ENCODE results near the gene SLC6A18. TPM values are rescaled to one million over a fixed set of nuclear protein-coding genes. Genes with fewer than 3 reads are reported as not detected.

Gene SLC6A18
- total RNA-seq, 2 donors from 2014 or later: not detected

DNA sequence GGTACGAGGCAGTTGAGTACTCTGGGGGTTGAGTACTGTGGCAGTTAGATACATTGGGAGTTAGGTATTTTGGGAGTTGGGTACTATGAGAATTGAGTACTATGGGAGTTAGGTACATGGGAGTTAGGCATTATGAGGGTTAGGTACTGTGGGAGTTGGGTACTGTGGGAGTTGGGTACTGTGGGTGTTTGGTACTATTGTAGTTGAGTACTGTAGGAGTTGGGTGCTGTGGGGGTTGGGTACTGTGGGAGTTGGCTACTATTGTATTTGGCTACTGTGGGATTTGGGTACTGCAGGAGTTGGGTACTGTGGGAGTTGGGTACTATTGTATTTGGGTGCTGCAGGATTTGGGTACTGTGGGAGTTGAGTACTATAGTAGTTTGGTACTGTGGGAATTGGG lies 28.6 kb upstream of the SLC6A18 start:
- Histone ChIP-seq H3K9me3 (no peaks in the 10 kb centered on the region), H3K27me3 (replicated peaks; ENCODE audit: insufficient read depth) (no peaks in the 10 kb centered on the region), H3K27ac (no peak overlapping the region), H3K36me3 (no peaks in the 10 kb centered on the region), H3K4me3 (no peak overlapping the region), H3K4me1 (ENCODE audit: control insufficient read depth in 1 of 2, low read depth in 2 of 2) (no peaks in the 10 kb centered on the region)
- TF ChIP-seq CTCF (IDR thresholded peaks at IDR 0.05): no peak
- ATAC-seq (ENCODE audit: insufficient number of reproducible peaks, low FRiP score, low read depth) (no peak), DNase-seq (ENCODE audit: low spot score) (no peak)

DNA sequence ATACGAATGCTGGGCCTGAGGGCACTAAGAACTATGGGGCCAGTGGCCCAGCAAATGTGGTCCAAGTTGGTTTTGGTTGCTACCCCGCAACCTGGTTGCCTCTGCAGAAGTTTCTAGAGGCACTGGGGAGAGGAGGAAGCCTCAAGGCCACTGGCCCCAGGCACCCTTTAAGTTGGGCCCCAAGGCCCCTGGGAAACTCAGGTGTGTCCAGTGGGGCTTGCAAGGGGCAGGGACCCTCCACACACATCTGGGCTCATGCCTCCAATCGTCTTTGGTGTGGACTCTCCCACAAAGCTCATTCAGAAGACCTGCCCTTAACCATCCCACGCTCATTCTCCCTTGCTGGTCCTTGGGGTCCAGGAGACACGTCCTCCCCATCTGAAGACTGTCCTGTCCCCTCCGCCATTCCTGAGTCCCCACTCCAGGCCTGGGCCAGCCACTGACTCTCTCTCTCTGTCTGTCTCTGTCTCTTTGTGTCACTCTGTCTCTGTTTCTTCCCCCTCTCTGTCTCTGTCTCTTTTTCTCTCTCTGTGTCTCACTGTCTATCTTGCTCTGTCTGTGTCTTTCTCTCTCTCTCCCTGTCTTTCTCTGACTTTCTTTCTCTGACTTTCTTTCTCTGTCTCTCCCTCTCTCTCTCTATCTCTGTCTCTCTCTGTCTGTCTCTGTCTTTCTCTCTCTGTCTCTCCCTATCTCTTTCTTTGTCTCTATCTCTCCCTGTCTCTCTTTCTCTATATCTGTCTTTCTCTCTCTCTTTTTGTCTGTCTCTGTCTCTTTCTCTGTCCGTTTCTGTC lies 27.1 kb upstream of the SLC6A18 start:
- DNase-seq (ENCODE audit: low spot score) (no peak), ATAC-seq (ENCODE audit: insufficient number of reproducible peaks, low FRiP score, low read depth) (no peak)
- no peaks in the 10 kb centered on the region for H3K4me1 ChIP-seq (ENCODE audit: control insufficient read depth in 1 of 2, low read depth in 2 of 2)
- no peaks in the 10 kb centered on the region for H3K36me3 ChIP-seq
- H3K27ac ChIP-seq: no peak overlapping the region
- no peak for TF ChIP-seq CTCF (IDR thresholded peaks at IDR 0.05)
- no peaks in the 10 kb centered on the region for H3K27me3 ChIP-seq (replicated peaks; ENCODE audit: insufficient read depth)
- H3K9me3 ChIP-seq: no peaks in the 10 kb centered on the region
- H3K4me3 ChIP-seq: no peak overlapping the region

- ATAC-seq (ENCODE audit: insufficient number of reproducible peaks, low FRiP score, low read depth) (no peak), DNase-seq (ENCODE audit: low spot score) (no peak)
- Histone ChIP-seq H3K36me3 (no peaks in the 10 kb centered on the region), H3K27me3 (replicated peaks; ENCODE audit: insufficient read depth) (no peaks in the 10 kb centered on the region), H3K9me3 (no peaks in the 10 kb centered on the region), H3K4me3 (no peak overlapping the region), H3K4me1 (ENCODE audit: control insufficient read depth in 1 of 2, low read depth in 2 of 2) (no peaks in the 10 kb centered on the region), H3K27ac (no peak overlapping the region)
- no peak for TF ChIP-seq CTCF (IDR thresholded peaks at IDR 0.05)
These were observed 25.9 kb upstream of the SLC6A18 start for GRCh38 chr5:1199340-1199648.

DNA sequence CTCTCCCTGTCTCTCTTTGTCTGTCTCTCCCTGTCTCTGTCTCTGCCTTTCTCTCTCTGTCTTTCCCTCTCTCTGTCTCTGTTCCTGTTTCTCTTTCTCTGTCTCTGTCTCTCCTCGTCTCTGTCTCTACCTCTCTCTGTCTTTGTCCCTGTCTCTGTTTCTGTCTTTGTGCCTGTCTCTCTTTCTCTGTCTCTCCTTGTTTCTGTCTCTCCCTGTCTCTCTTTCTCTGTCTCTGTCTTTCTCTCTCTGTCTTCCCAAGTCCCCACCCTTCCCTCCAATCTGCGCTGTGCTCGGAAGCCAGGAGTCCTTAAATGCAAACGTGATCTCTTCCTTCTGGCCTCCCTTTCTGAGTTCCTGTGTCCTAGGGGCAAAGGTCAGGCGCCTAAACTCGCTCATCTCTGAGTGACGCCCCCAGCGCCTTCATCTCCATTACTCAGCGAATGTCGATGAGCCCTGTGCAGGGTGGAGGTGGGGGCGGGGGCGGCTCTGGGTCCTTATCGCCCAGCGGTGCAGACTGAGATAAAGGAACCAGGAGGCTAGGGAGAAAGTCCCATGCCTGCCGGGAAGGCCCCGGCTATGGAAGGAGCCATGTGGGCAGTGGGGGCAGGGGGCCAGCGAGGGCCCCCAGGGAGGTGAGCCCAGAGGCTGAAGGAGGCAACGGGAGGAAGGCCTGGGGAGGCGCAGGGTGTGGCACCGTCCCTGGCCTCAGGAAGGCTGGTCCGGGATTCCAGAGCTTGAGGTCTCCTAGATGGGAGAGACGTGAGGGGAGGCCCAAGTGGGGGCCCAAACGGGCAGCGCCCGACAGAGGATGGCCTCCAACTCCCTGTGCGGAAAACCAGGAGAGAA lies 25.3 kb upstream of the SLC6A18 start:
- TF ChIP-seq CTCF (IDR thresholded peaks at IDR 0.05): no peak
- Histone ChIP-seq H3K9me3 (no peaks in the 10 kb centered on the region), H3K4me1 (ENCODE audit: control insufficient read depth in 1 of 2, low read depth in 2 of 2) (no peaks in the 10 kb centered on the region), H3K36me3 (no peaks in the 10 kb centered on the region), H3K4me3 (no peak overlapping the region), H3K27ac (no peak overlapping the region), H3K27me3 (replicated peaks; ENCODE audit: insufficient read depth) (no peaks in the 10 kb centered on the region)
- no peak for ATAC-seq (ENCODE audit: insufficient number of reproducible peaks, low FRiP score, low read depth)
- no peak for DNase-seq (ENCODE audit: low spot score)

DNA sequence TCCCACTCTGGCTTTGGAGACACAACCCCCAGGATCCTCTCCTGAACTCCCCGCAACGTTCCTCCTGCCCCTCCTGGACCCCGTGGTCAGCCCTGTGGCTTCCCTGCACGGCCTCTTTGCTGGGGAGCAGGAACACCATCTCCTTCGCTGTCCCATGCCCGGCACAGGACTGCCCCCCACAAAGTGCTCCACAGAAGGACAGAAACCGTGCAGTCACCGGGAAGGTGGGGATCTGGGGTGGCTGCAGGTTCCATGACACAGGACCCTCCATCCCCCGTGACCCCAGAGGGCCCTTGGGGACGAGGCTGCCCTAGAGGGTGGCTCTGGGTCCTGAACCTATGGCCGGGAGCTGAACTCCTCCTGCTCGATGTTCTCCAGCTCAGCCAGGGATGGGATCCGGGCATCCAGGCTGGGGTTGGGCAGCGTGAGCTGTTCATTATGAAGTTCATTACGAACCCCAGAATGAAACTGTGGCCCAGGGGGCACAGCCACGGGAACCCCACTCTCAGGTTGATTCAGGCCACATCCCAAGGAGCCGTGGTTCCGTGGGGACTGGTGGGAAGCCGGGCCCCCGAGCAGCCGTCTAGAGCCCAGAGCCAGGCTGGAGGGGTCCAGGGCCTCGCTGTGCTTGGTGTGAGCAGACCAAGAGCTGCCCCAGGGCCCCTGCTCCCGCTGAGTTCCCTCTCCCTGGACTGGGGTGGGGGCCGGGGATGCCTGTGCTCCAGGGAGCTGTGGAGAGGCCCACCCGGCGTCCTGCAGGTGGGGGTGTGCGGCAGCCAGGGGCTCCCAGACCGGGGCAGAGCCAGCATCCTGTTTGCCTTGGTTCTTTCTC lies 24.5 kb upstream of the SLC6A18 start:
- no peak overlapping the region for H3K27ac ChIP-seq
- no peak for DNase-seq (ENCODE audit: low spot score)

More for the DNA sequence above, 24.5 kb upstream of the SLC6A18 start:
- no peaks in the 10 kb centered on the region for H3K27me3 ChIP-seq (replicated peaks; ENCODE audit: insufficient read depth)
- no peaks in the 10 kb centered on the region for H3K36me3 ChIP-seq
- H3K4me3 ChIP-seq: no peak overlapping the region
- no peak for ATAC-seq (ENCODE audit: insufficient number of reproducible peaks, low FRiP score, low read depth)
- H3K4me1 ChIP-seq (ENCODE audit: control insufficient read depth in 1 of 2, low read depth in 2 of 2): no peaks in the 10 kb centered on the region
- H3K9me3 ChIP-seq: no peaks in the 10 kb centered on the region
- no peak for TF ChIP-seq CTCF (IDR thresholded peaks at IDR 0.05)
